HCT116 (cell line): Measurements from ENCODE around the gene ARHGEF17. TPM values are rescaled to one million over a fixed set of nuclear protein-coding genes. Genes with fewer than 3 reads are reported as not detected.

Experiments used
- ATAC-seq: fragments of 200-7000 bp; cut with Tn5 transposase; 2 replicates; pipeline ENCODE4 v1.9.1; 2020; ENCODE audit warnings: mild to moderate bottlenecking, moderate library complexity
- BruUV-seq: library from RNA; stranded (reverse); fragments of 400-500 nt; replicated peaks from 2 replicates; lab custom pipeline; 2021; lab: Mats Ljungman, UMichigan
- CTCF ChIA-PET: fragments of 300-600 bp; sonication (Branson Sonifier 250); formaldehyde crosslinking; loops from one replicate; lab custom pipeline; 2021; ENCODE audit warnings: antibody characterized with exemption; lab: Charles Lee
- POLR2A ChIA-PET: fragments of 300-600, 350-600 bp; sonication (Branson Sonifier 250); formaldehyde crosslinking; loops from one replicate; lab custom pipeline; 2021; ENCODE audit warnings: antibody characterized with exemption; lab: Charles Lee
- RAD21 ChIA-PET, 2 experiments: fragments of 300-600 bp; sonication (Branson Sonifier 250); formaldehyde crosslinking; loops; one replicate each; lab custom pipeline; 2023; ENCODE audit warnings: low total read pairs in 2 of 2; ENCODE audit not compliant: uncharacterized antibody in 2 of 2, unreplicated experiment in 2 of 2, low non-redundant PET in 1 of 2; lab: Charles Lee
- DNase-seq: peaks from one replicate; pipeline ENCODE4 v3.0.0-alpha.2; 2010; ENCODE audit warnings: low read depth, low spot score
- H2AFZ ChIP-seq: fragments of 200-600 bp; shearing (Covaris generic), sonication (generic); 2 replicates; pipeline ENCODE4 v1.6.1; 2017; ENCODE audit warnings: low read depth, mixed run types, mixed read lengths, antibody characterized with exemption, low read length; ENCODE audit not compliant: poor library complexity, severe bottlenecking
- H3K27ac ChIP-seq: 2 replicates; pipeline ENCODE4 v1.5.1; 2012; ENCODE audit warnings: low read depth, low read length
- H3K27me3 ChIP-seq: fragments of 200-600 bp; sonication (generic); 2 replicates; pipeline ENCODE4 v1.6.1; 2016; ENCODE audit warnings: mixed run types, low read length, mixed read lengths; ENCODE audit not compliant: insufficient read depth
- H3K36me3 ChIP-seq, 2 experiments: fragments of 200-500 bp in 1 of 2; fragments of 200-600 bp in 1 of 2; sonication (Bioruptor generic) in 1 of 2; sonication (generic) in 1 of 2; 2 replicates each; pipeline versions ENCODE4 v1.5.1 to v1.6.1; 2014 to 2016; ENCODE audit warnings: low read length in 2 of 2, inconsistent platforms in 1 of 2, mixed read lengths in 1 of 2, mixed run types in 1 of 2; ENCODE audit not compliant: insufficient read depth in 2 of 2, control insufficient read depth in 1 of 2
- H3K4me1 ChIP-seq, 2 experiments: fragments of 200-600 bp in 1 of 2; sonication (generic) in 1 of 2; 2 replicates each; pipeline versions ENCODE4 v1.5.1 to v1.6.1; 2012 to 2017; ENCODE audit warnings: low read length in 2 of 2, inconsistent platforms in 1 of 2, mild to moderate bottlenecking in 1 of 2, mixed read lengths in 1 of 2, mixed run types in 1 of 2, moderate library complexity in 1 of 2; ENCODE audit not compliant: insufficient read depth in 2 of 2, control insufficient read depth in 1 of 2
- H3K4me2 ChIP-seq: fragments of 200-600 bp; sonication (generic); 2 replicates; pipeline ENCODE4 v1.6.1; 2017; ENCODE audit warnings: mixed run types, low read length, mixed read lengths
- H3K4me3 ChIP-seq, 2 experiments: fragments of 200-600 bp in 1 of 2; sonication (generic) in 1 of 2; replicated peaks in 1 of 2; 2 replicates each; pipeline ENCODE4 v1.5.1; 2011 to 2016; ENCODE audit warnings: low read length in 2 of 2, control low read depth in 1 of 2, low read depth in 1 of 2, mild to moderate bottlenecking in 1 of 2, mixed read lengths in 1 of 2, mixed run types in 1 of 2
- H3K79me2 ChIP-seq: fragments of 200-600 bp; sonication (generic); 2 replicates; pipeline ENCODE4 v1.6.1; 2017; ENCODE audit warnings: mild to moderate bottlenecking, mixed run types, low read length, moderate library complexity, mixed read lengths; ENCODE audit not compliant: insufficient read depth
- H3K9ac ChIP-seq: fragments of 200-600 bp; sonication (generic); 2 replicates; pipeline ENCODE4 v1.6.1; 2016; ENCODE audit warnings: low read length, mixed read lengths
- H3K9me2 ChIP-seq: fragments of 200-600 bp; sonication (generic), shearing (Covaris generic); 2 replicates; pipeline ENCODE4 v1.6.1; 2017; ENCODE audit warnings: mixed run types, mild to moderate bottlenecking, moderate library complexity; ENCODE audit not compliant: insufficient read depth
- H3K9me3 ChIP-seq, 2 experiments: fragments of 200-500 bp in 1 of 2; fragments of 200-600 bp in 1 of 2; sonication (Bioruptor generic) in 1 of 2; sonication (generic) in 1 of 2; 2 replicates each; pipeline ENCODE4 v1.6.1; 2014 to 2017; ENCODE audit warnings: low read length in 2 of 2, mixed read lengths in 2 of 2, inconsistent platforms in 1 of 2, low read depth in 1 of 2, mild to moderate bottlenecking in 1 of 2, mixed run types in 1 of 2, moderate library complexity in 1 of 2; ENCODE audit not compliant: control insufficient read depth in 1 of 2, insufficient read depth in 1 of 2
- H4K20me1 ChIP-seq: fragments of 200-600 bp; sonication (generic), shearing (Covaris generic); 2 replicates; pipeline ENCODE4 v1.6.1; 2017; ENCODE audit warnings: mixed run types, mild to moderate bottlenecking, moderate library complexity; ENCODE audit not compliant: insufficient read depth
- JUND ChIP-seq: IDR thresholded peaks from 2 replicates; pipeline ENCODE4 v1.6.1; 2012
- POLR2A ChIP-seq: IDR thresholded peaks from 2 replicates; pipeline ENCODE4 v1.7.0; 2011; ENCODE audit warnings: borderline replicate concordance; ENCODE audit not compliant: insufficient read depth, insufficient read length; ENCODE audit errors: extremely low read depth
- POLR2AphosphoS5 ChIP-seq: IDR thresholded peaks from 2 replicates; pipeline ENCODE4 v1.6.1; 2011; ENCODE audit warnings: mild to moderate bottlenecking, low read depth, low read length, moderate library complexity
- ZNF274 ChIP-seq: fragments of 200-500 bp; sonication (Bioruptor generic); IDR thresholded peaks from 2 replicates; pipeline ENCODE4 v1.6.1; 2014; ENCODE audit warnings: mild to moderate bottlenecking, low read depth, low read length, inconsistent platforms
- intact Hi-C: fragments of 100-400 bp; cut with micrococcal nuclease; formaldehyde crosslinking; loops from 2 replicates; pipeline ENCODE4 v1.10.0; 2022
- total RNA-seq: library from RNA; stranded (reverse); gene quantifications from one replicate; pipeline ENCODE4 v1.2.1, GENCODE V29; 2021; ENCODE audit not compliant: unreplicated experiment
- TF ChIP-seq, protein P1 (sequence below): IDR thresholded peaks from 2 replicates; pipeline ENCODE4 v1.6.1; 2012; ENCODE audit warnings: low read depth
- TF ChIP-seq, protein P2 (sequence below): IDR thresholded peaks from 2 replicates; pipeline ENCODE4 v1.6.1; 2012

ARHGEF17 gene
- total RNA-seq, 1 experiment from 2014 or later = 18.2 TPM

DNA sequence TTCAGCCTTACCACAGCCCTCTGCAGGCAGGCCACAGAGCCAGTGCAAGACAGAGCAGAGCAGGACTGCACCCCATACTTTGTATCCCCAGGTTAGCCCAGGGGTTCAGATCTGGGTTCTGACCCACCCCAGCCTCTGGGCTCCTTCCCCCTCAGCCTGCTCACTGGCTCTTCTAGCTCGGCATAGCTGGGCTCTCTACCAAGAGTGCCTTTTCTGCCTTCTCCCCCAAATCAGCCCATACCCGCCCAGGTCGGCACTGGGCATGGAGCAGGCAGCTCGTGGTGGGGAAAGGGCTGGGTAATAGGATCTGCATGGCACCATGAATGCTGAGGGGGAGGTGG lies 76.4 kb downstream of the ARHGEF17 start:
- BruUV-seq = no TSS peak
- CTCF ChIA-PET = interaction anchor here (0.9 to 2.0 kb wide), 2 partner anchors 9 to 33 kb away, joined by 3 to 7 read pairs; no protein-coding TSS in a partner anchor
- H3K4me3 ChIP-seq = no peak overlapping the region
- ATAC-seq = no peak
- no peak overlapping the region for H3K9ac ChIP-seq
- no peak overlapping the region for H2AFZ ChIP-seq
- TF ChIP-seq, protein P1, sequence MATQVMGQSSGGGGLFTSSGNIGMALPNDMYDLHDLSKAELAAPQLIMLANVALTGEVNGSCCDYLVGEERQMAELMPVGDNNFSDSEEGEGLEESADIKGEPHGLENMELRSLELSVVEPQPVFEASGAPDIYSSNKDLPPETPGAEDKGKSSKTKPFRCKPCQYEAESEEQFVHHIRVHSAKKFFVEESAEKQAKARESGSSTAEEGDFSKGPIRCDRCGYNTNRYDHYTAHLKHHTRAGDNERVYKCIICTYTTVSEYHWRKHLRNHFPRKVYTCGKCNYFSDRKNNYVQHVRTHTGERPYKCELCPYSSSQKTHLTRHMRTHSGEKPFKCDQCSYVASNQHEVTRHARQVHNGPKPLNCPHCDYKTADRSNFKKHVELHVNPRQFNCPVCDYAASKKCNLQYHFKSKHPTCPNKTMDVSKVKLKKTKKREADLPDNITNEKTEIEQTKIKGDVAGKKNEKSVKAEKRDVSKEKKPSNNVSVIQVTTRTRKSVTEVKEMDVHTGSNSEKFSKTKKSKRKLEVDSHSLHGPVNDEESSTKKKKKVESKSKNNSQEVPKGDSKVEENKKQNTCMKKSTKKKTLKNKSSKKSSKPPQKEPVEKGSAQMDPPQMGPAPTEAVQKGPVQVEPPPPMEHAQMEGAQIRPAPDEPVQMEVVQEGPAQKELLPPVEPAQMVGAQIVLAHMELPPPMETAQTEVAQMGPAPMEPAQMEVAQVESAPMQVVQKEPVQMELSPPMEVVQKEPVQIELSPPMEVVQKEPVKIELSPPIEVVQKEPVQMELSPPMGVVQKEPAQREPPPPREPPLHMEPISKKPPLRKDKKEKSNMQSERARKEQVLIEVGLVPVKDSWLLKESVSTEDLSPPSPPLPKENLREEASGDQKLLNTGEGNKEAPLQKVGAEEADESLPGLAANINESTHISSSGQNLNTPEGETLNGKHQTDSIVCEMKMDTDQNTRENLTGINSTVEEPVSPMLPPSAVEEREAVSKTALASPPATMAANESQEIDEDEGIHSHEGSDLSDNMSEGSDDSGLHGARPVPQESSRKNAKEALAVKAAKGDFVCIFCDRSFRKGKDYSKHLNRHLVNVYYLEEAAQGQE = no peak
- no peak for TF ChIP-seq POLR2AphosphoS5
- no peak for TF ChIP-seq ZNF274
- no peak for TF ChIP-seq JUND
- TF ChIP-seq POLR2A = no peak
- TF ChIP-seq, protein P2, sequence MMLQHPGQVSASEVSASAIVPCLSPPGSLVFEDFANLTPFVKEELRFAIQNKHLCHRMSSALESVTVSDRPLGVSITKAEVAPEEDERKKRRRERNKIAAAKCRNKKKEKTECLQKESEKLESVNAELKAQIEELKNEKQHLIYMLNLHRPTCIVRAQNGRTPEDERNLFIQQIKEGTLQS = no peak
- H3K4me1 ChIP-seq = peaks cover 7 to 46% of the 10 kb centered on the region in 2 experiments; a peak in 3 of 4 replicates
- POLR2A ChIA-PET = no interaction called here
- intact Hi-C loops = no loop called here
- H3K79me2 ChIP-seq = peaks cover 94% of the 10 kb centered on the region
- H3K4me2 ChIP-seq = no peak overlapping the region
- DNase-seq = no peak
- RAD21 ChIA-PET = no interaction called here
- H3K9me3 ChIP-seq = no peaks in the 10 kb centered on the region
- peaks cover 0 to 3% of the 10 kb centered on the region in 2 experiments; a peak in 2 of 4 replicates for H3K36me3 ChIP-seq
- H3K9me2 ChIP-seq = no peaks in the 10 kb centered on the region
- no peaks in the 10 kb centered on the region for H3K27me3 ChIP-seq
- H4K20me1 ChIP-seq = no peaks in the 10 kb centered on the region
- no peak overlapping the region for H3K27ac ChIP-seq
